K562 (cell line): ENCODE measurements around the gene NLRP9. TPM values are rescaled to one million over a fixed set of nuclear protein-coding genes. Genes with fewer than 3 reads are reported as not detected.

ENCODE experiments used
- CREBBP ChIP-seq: IDR thresholded peaks from one replicate; pipeline ENCODE4 v1.6.1; 2012; ENCODE audit warnings: low read depth, mild to moderate bottlenecking, control low read depth, inconsistent platforms, low read length
- FOXM1 ChIP-seq, 2 experiments: fragments of 450-650 bp in 1 of 2; sonication (generic) in 1 of 2; formaldehyde crosslinking in 1 of 2; IDR thresholded peaks; 2 replicates each; pipeline versions ENCODE4 v1.6.1 to v1.9.0; 2017 to 2022; ENCODE audit warnings: low read depth in 2 of 2, mild to moderate bottlenecking in 2 of 2, missing genetic modification reagents in 1 of 2, moderate library complexity in 1 of 2
- KHSRP ChIP-seq: fragments of 450-650 bp; IDR thresholded peaks from 2 replicates; pipeline ENCODE4 v1.6.1; 2017
- KLF16 ChIP-seq: IDR thresholded peaks from 2 replicates; pipeline ENCODE4 v1.6.1; 2016; ENCODE audit warnings: antibody characterized with exemption
- POLR2G ChIP-seq: fragments of 200-400 bp; formaldehyde crosslinking; IDR thresholded peaks from 2 replicates; pipeline ENCODE4 v1.6.1; 2017; ENCODE audit warnings: low read depth, mild to moderate bottlenecking, antibody characterized with exemption, low read length, moderate library complexity
- POLR2H ChIP-seq: IDR thresholded peaks from 2 replicates; pipeline ENCODE4 v1.6.1; 2016; ENCODE audit warnings: missing genetic modification characterization, low read depth, mild to moderate bottlenecking, control low read depth, missing compliant biosample characterization, moderate library complexity
- RFX7 ChIP-seq: fragments of 250-450 bp; sonication (Bioruptor Pico); IDR thresholded peaks from 2 replicates; pipeline ENCODE4 v1.5.1; 2021; ENCODE audit warnings: mild to moderate bottlenecking
- RHOXF2B ChIP-seq: fragments of 250-450 bp; sonication (Bioruptor Pico); conservative IDR thresholded peaks from 2 replicates; pipeline ENCODE4 v1.5.1; 2021
- TRIM24 ChIP-seq, 2 experiments: fragments of 450-650 bp; IDR thresholded peaks; 2 replicates each; pipeline ENCODE4 v1.6.1; 2016
- ZBTB17 ChIP-seq: fragments of 450-650 bp; formaldehyde crosslinking; IDR thresholded peaks from 2 replicates; pipeline ENCODE4 v1.4.0; 2020; ENCODE audit warnings: mild to moderate bottlenecking
- ZBTB8A ChIP-seq: fragments of 450-650 bp; IDR thresholded peaks from 2 replicates; pipeline ENCODE4 v1.6.1; 2018; ENCODE audit warnings: mild to moderate bottlenecking, moderate library complexity; ENCODE audit not compliant: partially characterized antibody
- ZKSCAN8 ChIP-seq: fragments of 200-800 bp; sonication (Bioruptor generic); IDR thresholded peaks from 2 replicates; pipeline ENCODE4 v1.6.1; 2016; ENCODE audit warnings: missing genetic modification characterization, missing compliant biosample characterization
- ZNF134 ChIP-seq: fragments of 250-450 bp; sonication (Bioruptor Pico); conservative IDR thresholded peaks from 2 replicates; pipeline ENCODE4 v1.4.0; 2020
- ZNF316 ChIP-seq: fragments of 450-650 bp; IDR thresholded peaks from 2 replicates; pipeline ENCODE4 v1.6.1; 2016
- ZNF445 ChIP-seq: fragments of 250-450 bp; sonication (Bioruptor Pico); IDR thresholded peaks from 2 replicates; pipeline ENCODE4 v1.4.0; 2020; ENCODE audit warnings: low read depth, mild to moderate bottlenecking, moderate library complexity
- polyA plus RNA-seq, 8 experiments: library from polyadenylated mRNA; depleted of rRNA in 4 of 8; stranded (reverse) in 5 of 8; unstranded in 3 of 8; fragments of >200 nt; fragmentation: Nextera tagmentation in 2 of 8; fragmentation: Illumina TruSeq in 1 of 8; extraction: Ambion mirVana in 2 of 8; extraction: Trizol in 1 of 8; gene quantifications; 2 replicates each; pipeline versions ENCODE4 v1.2.1 to v1.2.3, GENCODE V29; 2011 to 2014; ENCODE audit warnings: inconsistent platforms in 1 of 8, missing spikeins in 1 of 8
- total RNA-seq, 7 experiments: library from RNA; depleted of rRNA in 6 of 7; stranded (reverse); fragments of >200 nt in 6 of 7; fragmentation: Illumina TruSeq in 2 of 7; extraction: Trizol in 2 of 7; gene quantifications; 2 replicates each; pipeline versions ENCODE4 v1.2.1 to v1.2.3, GENCODE V29; 2011 to 2021; ENCODE audit warnings: low replicate concordance in 1 of 7
- TF ChIP-seq, protein P1 (sequence below): sonication (generic); IDR thresholded peaks from 2 replicates; pipeline ENCODE4 v1.6.1; 2016
- TF ChIP-seq, protein P2 (sequence below), 2 experiments: fragments of 450-650 bp; IDR thresholded peaks; 2 replicates each; pipeline ENCODE4 v1.6.1; 2016
- TF ChIP-seq, protein P3 (sequence below): sonication (generic); formaldehyde crosslinking; IDR thresholded peaks from 2 replicates; pipeline ENCODE4 v1.8.1; 2023; ENCODE audit warnings: mild to moderate bottlenecking, missing genetic modification reagents
- TF ChIP-seq, protein P4 (sequence below): IDR thresholded peaks from 2 replicates; pipeline ENCODE4 v1.6.1; 2016; ENCODE audit warnings: missing genetic modification characterization, missing compliant biosample characterization
- TF ChIP-seq, protein P5 (sequence below), 2 experiments: fragments of 450-650 bp in 1 of 2; IDR thresholded peaks; 2 replicates each; pipeline ENCODE4 v1.6.1; 2011 to 2017; ENCODE audit warnings: low read depth in 2 of 2, antibody characterized with exemption in 1 of 2, borderline replicate concordance in 1 of 2, low read length in 1 of 2, mild to moderate bottlenecking in 1 of 2, mixed read lengths in 1 of 2; ENCODE audit not compliant: control insufficient read depth in 1 of 2

Gene NLRP9
- total and polyA plus RNA-seq, 9 of the 15 experiments (the other 6 are each of a cell fraction or from before 2014, with no cell fraction given): not detected

DNA sequence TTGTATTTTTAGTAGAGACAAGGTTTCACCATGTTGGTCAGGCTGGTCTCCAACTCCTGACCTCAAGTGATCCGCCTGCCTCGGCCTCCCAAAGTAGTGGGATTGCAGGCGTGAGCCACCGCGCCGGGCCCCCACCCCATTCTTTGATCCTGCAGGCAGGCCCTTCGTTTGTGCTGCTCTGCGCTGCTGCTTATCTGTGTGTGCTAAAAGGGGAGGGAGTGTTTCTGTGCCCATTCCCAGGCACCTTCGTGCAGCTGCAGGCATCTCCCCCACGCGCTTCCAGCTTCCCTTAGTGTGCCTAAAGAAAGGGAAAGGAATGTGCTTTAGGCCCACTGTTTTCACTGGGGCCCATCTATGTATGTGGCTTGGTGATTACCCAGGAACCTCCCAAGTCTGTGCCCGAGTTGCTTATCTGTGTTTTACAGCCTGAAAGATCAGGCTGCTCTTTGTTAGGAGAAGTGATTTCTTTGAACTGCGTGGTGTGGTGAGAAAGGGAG is 36.0 kb downstream of the NLRP9 start (continued):
- TF ChIP-seq POLR2G (0 out of 2 replicates have a peak, but pooled peaks have one; percentile 21), ZNF445 (no peak), POLR2H (tag) (no peak), CREBBP (no peak), TRIM24 (IDR thresholded peaks at IDR 0.05) (peak; percentile 71 to 77), ZBTB17 (CRISPR knock-in tag) (no peak), ZNF134 (CRISPR knock-in tag) (no peak), FOXM1 (IDR thresholded peaks at IDR 0.05; ENCODE audit: low read depth) (peak; percentile 72), FOXM1 (CRISPR knock-in tag; IDR thresholded peaks at IDR 0.05; ENCODE audit: low read depth) (no peak), ZBTB8A (no peak), RHOXF2B (no peak), ZKSCAN8 (CRISPR knock-in tag) (peak; percentile 63; the same call in 1 of the 2 replicates), KHSRP (0 out of 2 replicates have a peak, but pooled peaks have one; percentile 16), RFX7 (CRISPR knock-in tag) (no peak), ZNF316 (no peak), KLF16 (peak; percentile 92)
- TF ChIP-seq, protein P1, sequence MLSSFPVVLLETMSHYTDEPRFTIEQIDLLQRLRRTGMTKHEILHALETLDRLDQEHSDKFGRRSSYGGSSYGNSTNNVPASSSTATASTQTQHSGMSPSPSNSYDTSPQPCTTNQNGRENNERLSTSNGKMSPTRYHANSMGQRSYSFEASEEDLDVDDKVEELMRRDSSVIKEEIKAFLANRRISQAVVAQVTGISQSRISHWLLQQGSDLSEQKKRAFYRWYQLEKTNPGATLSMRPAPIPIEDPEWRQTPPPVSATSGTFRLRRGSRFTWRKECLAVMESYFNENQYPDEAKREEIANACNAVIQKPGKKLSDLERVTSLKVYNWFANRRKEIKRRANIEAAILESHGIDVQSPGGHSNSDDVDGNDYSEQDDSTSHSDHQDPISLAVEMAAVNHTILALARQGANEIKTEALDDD: no peak
- TF ChIP-seq, protein P2, sequence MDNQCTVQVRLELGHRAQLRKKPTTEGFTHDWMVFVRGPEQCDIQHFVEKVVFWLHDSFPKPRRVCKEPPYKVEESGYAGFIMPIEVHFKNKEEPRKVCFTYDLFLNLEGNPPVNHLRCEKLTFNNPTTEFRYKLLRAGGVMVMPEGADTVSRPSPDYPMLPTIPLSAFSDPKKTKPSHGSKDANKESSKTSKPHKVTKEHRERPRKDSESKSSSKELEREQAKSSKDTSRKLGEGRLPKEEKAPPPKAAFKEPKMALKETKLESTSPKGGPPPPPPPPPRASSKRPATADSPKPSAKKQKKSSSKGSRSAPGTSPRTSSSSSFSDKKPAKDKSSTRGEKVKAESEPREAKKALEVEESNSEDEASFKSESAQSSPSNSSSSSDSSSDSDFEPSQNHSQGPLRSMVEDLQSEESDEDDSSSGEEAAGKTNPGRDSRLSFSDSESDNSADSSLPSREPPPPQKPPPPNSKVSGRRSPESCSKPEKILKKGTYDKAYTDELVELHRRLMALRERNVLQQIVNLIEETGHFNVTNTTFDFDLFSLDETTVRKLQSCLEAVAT (IDR thresholded peaks at IDR 0.05): no peak
- TF ChIP-seq, protein P3, sequence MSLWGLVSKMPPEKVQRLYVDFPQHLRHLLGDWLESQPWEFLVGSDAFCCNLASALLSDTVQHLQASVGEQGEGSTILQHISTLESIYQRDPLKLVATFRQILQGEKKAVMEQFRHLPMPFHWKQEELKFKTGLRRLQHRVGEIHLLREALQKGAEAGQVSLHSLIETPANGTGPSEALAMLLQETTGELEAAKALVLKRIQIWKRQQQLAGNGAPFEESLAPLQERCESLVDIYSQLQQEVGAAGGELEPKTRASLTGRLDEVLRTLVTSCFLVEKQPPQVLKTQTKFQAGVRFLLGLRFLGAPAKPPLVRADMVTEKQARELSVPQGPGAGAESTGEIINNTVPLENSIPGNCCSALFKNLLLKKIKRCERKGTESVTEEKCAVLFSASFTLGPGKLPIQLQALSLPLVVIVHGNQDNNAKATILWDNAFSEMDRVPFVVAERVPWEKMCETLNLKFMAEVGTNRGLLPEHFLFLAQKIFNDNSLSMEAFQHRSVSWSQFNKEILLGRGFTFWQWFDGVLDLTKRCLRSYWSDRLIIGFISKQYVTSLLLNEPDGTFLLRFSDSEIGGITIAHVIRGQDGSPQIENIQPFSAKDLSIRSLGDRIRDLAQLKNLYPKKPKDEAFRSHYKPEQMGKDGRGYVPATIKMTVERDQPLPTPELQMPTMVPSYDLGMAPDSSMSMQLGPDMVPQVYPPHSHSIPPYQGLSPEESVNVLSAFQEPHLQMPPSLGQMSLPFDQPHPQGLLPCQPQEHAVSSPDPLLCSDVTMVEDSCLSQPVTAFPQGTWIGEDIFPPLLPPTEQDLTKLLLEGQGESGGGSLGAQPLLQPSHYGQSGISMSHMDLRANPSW (CRISPR knock-in tag): no peak
- TF ChIP-seq, protein P4, sequence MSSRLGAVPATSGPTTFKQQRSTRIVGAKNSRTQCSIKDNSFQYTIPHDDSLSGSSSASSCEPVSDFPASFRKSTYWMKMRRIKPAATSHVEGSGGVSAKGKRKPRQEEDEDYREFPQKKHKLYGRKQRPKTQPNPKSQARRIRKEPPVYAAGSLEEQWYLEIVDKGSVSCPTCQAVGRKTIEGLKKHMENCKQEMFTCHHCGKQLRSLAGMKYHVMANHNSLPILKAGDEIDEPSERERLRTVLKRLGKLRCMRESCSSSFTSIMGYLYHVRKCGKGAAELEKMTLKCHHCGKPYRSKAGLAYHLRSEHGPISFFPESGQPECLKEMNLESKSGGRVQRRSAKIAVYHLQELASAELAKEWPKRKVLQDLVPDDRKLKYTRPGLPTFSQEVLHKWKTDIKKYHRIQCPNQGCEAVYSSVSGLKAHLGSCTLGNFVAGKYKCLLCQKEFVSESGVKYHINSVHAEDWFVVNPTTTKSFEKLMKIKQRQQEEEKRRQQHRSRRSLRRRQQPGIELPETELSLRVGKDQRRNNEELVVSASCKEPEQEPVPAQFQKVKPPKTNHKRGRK (tag): no peak
- TF ChIP-seq, protein P5, sequence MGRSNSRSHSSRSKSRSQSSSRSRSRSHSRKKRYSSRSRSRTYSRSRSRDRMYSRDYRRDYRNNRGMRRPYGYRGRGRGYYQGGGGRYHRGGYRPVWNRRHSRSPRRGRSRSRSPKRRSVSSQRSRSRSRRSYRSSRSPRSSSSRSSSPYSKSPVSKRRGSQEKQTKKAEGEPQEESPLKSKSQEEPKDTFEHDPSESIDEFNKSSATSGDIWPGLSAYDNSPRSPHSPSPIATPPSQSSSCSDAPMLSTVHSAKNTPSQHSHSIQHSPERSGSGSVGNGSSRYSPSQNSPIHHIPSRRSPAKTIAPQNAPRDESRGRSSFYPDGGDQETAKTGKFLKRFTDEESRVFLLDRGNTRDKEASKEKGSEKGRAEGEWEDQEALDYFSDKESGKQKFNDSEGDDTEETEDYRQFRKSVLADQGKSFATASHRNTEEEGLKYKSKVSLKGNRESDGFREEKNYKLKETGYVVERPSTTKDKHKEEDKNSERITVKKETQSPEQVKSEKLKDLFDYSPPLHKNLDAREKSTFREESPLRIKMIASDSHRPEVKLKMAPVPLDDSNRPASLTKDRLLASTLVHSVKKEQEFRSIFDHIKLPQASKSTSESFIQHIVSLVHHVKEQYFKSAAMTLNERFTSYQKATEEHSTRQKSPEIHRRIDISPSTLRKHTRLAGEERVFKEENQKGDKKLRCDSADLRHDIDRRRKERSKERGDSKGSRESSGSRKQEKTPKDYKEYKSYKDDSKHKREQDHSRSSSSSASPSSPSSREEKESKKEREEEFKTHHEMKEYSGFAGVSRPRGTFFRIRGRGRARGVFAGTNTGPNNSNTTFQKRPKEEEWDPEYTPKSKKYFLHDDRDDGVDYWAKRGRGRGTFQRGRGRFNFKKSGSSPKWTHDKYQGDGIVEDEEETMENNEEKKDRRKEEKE (IDR thresholded peaks at IDR 0.05; ENCODE audit: borderline replicate concordance in 1 of 2, control insufficient read depth in 1 of 2, low read depth in 2 of 2, low read length in 1 of 2): no peak
